Esophagus (tissue), 2 donors: ENCODE results near the gene ZNF398. TPM values are rescaled to one million over a fixed set of nuclear protein-coding genes. Genes with fewer than 3 reads are reported as not detected.
A peak's percentile ranks its signal among the peaks of the same experiment; 100 is the strongest.
"Not testable (repeated sequence)": the region's sequence is repeated elsewhere in the genome, so short reads cannot be mapped to it uniquely, and the experiment has no call there.

Experiments used
- H3K27ac ChIP-seq, 2 donors: one replicate each; pipeline ENCODE4 v1.5.1; 2013; ENCODE audit warnings: low read depth in 2 of 2, mild to moderate bottlenecking in 2 of 2, inconsistent platforms in 1 of 2, low read length in 1 of 2, moderate library complexity in 1 of 2
- H3K27me3 ChIP-seq, 2 donors: one replicate each; pipeline ENCODE4 v1.6.1; 2013; ENCODE audit warnings: low read length in 2 of 2, control low read depth in 1 of 2, mild to moderate bottlenecking in 1 of 2; ENCODE audit not compliant: insufficient read depth in 2 of 2, control insufficient read depth in 1 of 2
- H3K36me3 ChIP-seq, 2 donors: one replicate each; pipeline ENCODE4 v1.6.1; 2013; ENCODE audit warnings: low read length in 1 of 2; ENCODE audit not compliant: control insufficient read depth in 2 of 2, insufficient read depth in 2 of 2
- H3K4me1 ChIP-seq, 2 donors: one replicate each; pipeline ENCODE4 v1.6.1; 2013; ENCODE audit warnings: low read length in 1 of 2; ENCODE audit not compliant: control insufficient read depth in 2 of 2, insufficient read depth in 2 of 2
- H3K4me3 ChIP-seq, 2 donors: one replicate each; pipeline ENCODE4 v1.5.1; 2013; ENCODE audit warnings: low read length in 2 of 2, mild to moderate bottlenecking in 2 of 2, low read depth in 1 of 2, moderate library complexity in 1 of 2
- H3K9me3 ChIP-seq, 2 donors: one replicate each; pipeline ENCODE4 v1.6.1; 2013; ENCODE audit warnings: mild to moderate bottlenecking in 2 of 2, low read depth in 1 of 2, low read length in 1 of 2, moderate library complexity in 1 of 2; ENCODE audit not compliant: control insufficient read depth in 2 of 2, insufficient read depth in 1 of 2
- WGBS, 2 donors: extraction: QIAGEN DNeasy Blood & Tissue Kit; methylation state at CpG; one replicate each; pipeline ENCODE4 v1.1.7; 2013; 5-methylcytosine and 5-hydroxymethylcytosine counted together
- polyA plus RNA-seq, 2 donors: library from polyadenylated mRNA; stranded (reverse); fragments of 200-250 nt; gene quantifications; one replicate each; pipeline ENCODE4 v1.2.3, GENCODE V29; 2013
- donor health status: healthy with polysubstance abuse.
- donor health status: Bipolar disorder and iron deficiency.

Gene ZNF398
- polyA plus RNA-seq, 2 donors: 3.7 to 4.5 TPM

DNA sequence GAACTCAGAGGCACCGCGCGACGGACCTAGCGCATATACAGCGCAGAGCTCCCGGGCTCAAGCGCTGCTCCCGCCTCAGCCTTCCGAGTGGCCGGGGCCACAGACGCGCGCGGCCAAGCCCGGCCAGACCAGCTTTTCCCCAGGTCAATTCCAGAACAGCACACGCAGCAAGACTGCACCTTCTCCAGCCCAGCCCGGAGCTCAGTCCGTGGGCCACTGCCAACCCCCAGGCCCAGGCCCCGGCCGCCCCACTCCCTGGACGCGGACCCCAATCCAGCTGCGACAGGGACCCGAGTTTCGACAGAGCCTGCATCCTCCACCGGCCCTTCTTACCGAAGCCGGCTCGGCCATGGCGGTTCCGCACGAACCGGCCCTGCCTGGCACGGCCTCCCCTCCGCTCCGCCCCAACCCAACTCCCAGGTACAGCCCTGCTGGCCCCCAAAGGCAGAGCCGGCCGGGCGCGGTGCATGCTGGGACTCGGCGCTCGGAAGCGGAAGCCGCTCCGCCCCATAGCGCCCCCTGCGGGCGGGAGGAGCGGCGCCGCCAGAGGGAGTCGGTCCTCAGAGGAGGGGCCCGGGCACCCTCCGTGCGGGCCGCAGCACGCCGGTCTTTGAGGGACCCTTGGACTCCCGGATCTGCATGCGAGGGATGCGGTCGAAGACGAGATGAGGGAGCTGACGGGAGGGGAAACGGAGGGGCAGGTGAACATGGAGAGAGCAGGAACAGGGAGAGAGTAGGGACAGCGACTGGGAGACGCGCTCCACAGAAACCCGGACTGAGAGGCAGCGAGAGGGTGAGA, 21.2 kb upstream of the ZNF398 start, which contains the start of gene ZNF425:
Gene ZNF425 (minus strand): TSS at position 462 of the 799 bp plus-strand sequence. CDS start 111 bp downstream, at position 351.
- H3K27me3 ChIP-seq: no peaks in the 10 kb centered on the region
- H3K4me1 ChIP-seq: no peaks in the 10 kb centered on the region
- no peaks in the 10 kb centered on the region for H3K9me3 ChIP-seq
- H3K27ac ChIP-seq: peak within 1 kb of the TSS; percentile 96 to 100
- H3K4me3 ChIP-seq: peak within 1 kb of the TSS; percentile 87 to 93
- peaks cover 0 to 4% of the 10 kb centered on the region in 2 donors for H3K36me3 ChIP-seq
- WGBS, 2 donors: 0% methylated on average over 72 of the region's 72 CpGs

DNA sequence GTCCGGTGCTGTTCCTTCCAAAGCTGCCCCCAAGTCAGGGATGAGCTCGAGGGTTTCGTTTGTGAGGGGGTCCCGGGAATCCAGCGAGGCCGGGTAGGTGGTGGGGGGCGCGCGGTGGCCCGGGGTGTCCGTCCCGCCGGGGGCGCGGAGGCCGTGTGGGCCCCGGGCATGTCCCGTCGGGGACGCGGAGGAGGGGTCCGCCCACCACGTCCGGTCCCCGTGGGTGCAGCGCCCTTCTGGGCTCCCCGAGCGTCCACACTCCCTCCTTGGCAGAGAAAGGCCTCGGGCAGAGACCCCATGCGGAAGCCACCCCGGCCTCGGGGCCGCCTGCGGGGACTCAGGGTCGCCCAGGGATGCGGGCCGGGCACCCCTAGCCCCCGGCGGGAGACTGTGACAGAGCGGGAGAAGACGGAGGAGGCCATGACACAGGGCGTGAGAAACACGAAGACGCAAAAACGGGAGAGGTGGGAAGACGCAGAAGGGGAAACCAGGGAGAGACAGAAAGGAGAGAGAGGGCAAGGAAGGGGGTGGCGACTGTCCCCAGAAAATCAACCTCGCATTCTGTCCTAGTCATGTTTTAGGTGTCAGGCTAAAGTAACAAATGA, 20.5 kb upstream of the ZNF398 start:
- Histone ChIP-seq H3K4me1 (no peaks in the 10 kb centered on the region), H3K27me3 (no peaks in the 10 kb centered on the region), H3K27ac (peak overlapping the region; percentile 96 to 100), H3K4me3 (peak overlapping the region; percentile 87 to 93), H3K36me3 (peaks cover 0 to 4% of the 10 kb centered on the region in 2 donors), H3K9me3 (no peaks in the 10 kb centered on the region)
- WGBS, 2 donors: 0% methylated on average over 36 to 48 of the region's 48 CpGs

- no peak overlapping the region for H3K27ac ChIP-seq
- no peak overlapping the region for H3K4me3 ChIP-seq
- H3K4me1 ChIP-seq: no peaks in the 10 kb centered on the region
- peaks cover 0 to 4% of the 10 kb centered on the region in 2 donors for H3K36me3 ChIP-seq
- no peaks in the 10 kb centered on the region for H3K27me3 ChIP-seq
- H3K9me3 ChIP-seq: no peaks in the 10 kb centered on the region
- 95% methylated on average over 5 of the region's 5 CpGs for WGBS, 2 donors
These were observed 16.6 kb upstream of the ZNF398 start for GRCh38 chr7:149130572-149131198.

DNA sequence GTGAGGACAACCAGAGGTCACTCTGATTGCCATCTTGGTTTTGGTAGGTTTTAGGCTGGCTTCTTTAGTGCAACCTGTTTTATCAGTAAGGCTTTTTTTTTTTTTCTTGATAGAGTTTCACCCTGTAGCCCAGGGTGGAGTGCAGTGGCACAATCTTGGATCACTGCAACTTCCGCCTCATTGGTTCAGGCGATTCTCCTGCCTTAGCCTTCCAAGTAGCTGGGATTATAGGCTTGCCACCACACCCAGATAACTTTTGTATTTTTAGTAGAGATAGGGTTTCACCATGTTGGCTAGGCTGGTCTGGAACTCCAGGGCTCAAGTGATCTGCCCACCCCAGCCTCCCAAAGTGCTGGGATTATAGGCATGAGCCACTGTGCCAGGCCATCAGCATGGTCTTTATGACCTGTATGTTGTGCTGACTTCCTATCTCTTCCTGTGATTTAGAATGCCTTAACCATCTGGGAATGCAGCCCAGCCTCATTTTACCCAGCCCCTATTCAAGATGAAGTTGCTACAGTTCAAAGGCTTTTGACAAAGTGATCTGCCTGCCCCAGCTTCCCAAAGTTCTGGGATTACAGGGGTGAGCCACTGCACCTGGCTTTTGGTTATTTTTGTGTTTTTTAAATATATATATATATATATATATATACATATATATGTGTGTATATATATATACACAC, 14.1 kb upstream of the ZNF398 start:
- peak overlapping the region in 1 of 2 donors; percentile 41 for H3K27ac ChIP-seq
- H3K9me3 ChIP-seq: no peaks in the 10 kb centered on the region
- peaks cover 0 to 4% of the 10 kb centered on the region in 2 donors for H3K36me3 ChIP-seq
- H3K27me3 ChIP-seq: no peaks in the 10 kb centered on the region
- H3K4me1 ChIP-seq: no peaks in the 10 kb centered on the region
- no peak overlapping the region for H3K4me3 ChIP-seq
- 86 to 87% methylated on average over 2 of the region's 2 CpGs for WGBS, 2 donors

DNA sequence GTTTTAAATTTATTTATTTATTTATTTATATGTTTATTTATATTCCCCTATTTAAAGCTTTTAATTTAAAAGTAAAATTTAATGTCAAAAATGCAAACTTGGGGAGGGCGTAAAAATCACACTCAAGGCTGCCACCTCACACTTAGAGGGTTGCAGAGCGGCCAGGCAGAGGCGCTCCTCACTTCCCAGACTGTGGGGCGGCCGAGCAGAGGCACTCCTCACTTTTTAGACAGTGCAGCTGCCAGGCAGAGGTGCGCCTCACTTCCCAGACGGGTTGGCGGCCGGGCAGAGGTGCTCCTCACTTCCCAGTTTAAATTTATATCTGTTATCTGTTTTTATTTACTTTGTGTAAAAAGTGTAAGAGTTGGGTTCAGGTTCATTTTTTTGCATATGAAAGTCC, 11.1 kb upstream of the ZNF398 start:
- 96 to 99% methylated on average over 9 of the region's 9 CpGs for WGBS, 2 donors
- Histone ChIP-seq H3K36me3 (no peaks in the 10 kb centered on the region), H3K4me1 (no peaks in the 10 kb centered on the region), H3K27me3 (no peaks in the 10 kb centered on the region), H3K4me3 (no peak overlapping the region), H3K27ac (no peak overlapping the region), H3K9me3 (no peaks in the 10 kb centered on the region)

DNA sequence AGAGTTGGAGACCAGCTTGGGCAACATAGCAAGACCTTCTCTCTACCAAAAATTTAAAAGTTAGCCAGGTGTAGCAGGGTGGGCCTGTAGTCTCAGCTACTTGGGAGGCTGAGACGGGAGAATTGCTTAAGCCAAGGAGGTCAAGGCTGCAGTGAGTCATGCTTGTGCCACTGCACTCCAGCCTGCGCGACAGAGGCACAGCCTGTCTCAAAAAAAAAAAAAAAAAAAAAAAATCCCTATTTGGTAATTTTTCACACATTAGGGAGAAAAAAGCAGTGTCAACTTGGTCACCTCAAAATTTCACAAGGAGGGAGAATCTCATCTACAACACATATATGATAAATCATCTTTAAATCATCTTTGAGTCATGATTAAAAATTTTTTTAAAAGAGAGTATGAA, 6.4 kb upstream of the ZNF398 start:
- WGBS, 2 donors: 79% methylated on average over 3 of the region's 3 CpGs
- Histone ChIP-seq H3K9me3 (no peaks in the 10 kb centered on the region), H3K36me3 (no peaks in the 10 kb centered on the region), H3K27me3 (no peaks in the 10 kb centered on the region), H3K4me1 (peaks cover 0 to 3% of the 10 kb centered on the region in 2 donors), H3K27ac (no peak overlapping the region), H3K4me3 (no peak overlapping the region)

DNA sequence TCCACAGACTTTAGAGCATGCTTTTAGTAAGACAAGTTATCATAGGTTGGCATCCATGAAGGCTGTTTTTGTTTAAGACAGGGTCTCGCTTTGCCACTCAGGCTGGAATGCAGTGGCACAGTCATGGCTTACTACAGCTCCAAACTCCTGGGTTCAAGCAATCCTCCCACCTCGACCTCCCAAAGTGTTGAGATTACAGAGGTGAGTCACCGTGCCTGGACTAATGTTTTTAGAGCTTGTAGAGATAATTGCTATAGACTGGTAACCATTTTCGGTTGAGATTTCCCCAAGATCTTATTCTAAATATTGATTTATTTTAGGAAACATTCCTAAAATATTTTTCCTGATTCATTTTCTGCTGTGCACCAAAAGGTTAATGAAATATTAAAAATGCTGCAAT, 5.4 kb upstream of the ZNF398 start:
- 86 to 90% methylated on average over 4 of the region's 4 CpGs for WGBS, 2 donors
- Histone ChIP-seq H3K27ac (no peak overlapping the region), H3K4me3 (no peak overlapping the region), H3K27me3 (no peaks in the 10 kb centered on the region), H3K4me1 (peaks cover 2 to 3% of the 10 kb centered on the region in 2 donors), H3K9me3 (no peaks in the 10 kb centered on the region), H3K36me3 (no peaks in the 10 kb centered on the region)

DNA sequence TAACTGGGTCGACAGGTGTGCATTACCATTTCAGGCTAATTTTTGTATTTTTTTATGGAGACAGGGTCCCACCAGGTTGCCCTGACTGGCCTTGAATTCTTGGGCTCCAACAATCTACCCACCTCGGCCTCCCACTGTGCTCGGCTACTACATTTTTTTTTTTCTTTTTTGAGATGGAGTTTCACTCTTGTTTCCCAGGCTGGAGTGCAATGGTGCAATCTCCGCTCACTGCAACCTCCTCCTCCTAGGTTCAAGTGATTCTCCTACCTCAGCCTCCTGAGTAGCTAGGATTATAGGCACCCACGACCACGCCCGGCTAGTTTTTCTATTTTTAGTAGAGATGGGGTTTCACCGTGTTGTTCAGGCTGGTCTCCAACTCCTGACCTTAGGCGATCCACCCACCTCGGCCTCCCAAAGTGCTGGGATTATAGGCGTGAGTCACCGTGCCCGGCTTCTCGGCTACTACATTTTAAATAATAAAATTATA, 2.8 kb upstream of the ZNF398 start:
- H3K27me3 ChIP-seq, H3K9me3 ChIP-seq, H3K36me3 ChIP-seq, H3K4me1 ChIP-seq: not testable (repeated sequence)
- H3K27ac ChIP-seq: peak overlapping the region; percentile 87 to 88
- peak overlapping the region in 1 of 2 donors; percentile 18 for H3K4me3 ChIP-seq
- WGBS, 2 donors: 45 to 65% methylated on average over 14 of the region's 14 CpGs
